ENCODE results near the gene EPS8L3. TPM values are rescaled to one million over a fixed set of nuclear protein-coding genes. Genes with fewer than 3 reads are reported as not detected.
"Not testable (repeated sequence)": the region's sequence is repeated elsewhere in the genome, so short reads cannot be mapped to it uniquely, and the experiment has no call there.

Gene EPS8L3
- total RNA-seq, 1 experiment from 2014 or later = not detected

GRCh38 chr1:109780982-109781381, 17.3 kb upstream of the EPS8L3 start:
- DNase-seq (ENCODE audit: low read depth) = no peak

GRCh38 chr1:109777980-109778625, 14.4 kb upstream of the EPS8L3 start:
- DNase-seq (ENCODE audit: low read depth) = no peak

GRCh38 chr1:109777436-109777835, 13.7 kb upstream of the EPS8L3 start:
- no peak for DNase-seq (ENCODE audit: low read depth)

GRCh38 chr1:109776911-109777310, 13.2 kb upstream of the EPS8L3 start:
- peak; percentile 78 for DNase-seq (ENCODE audit: low read depth)

GRCh38 chr1:109776206-109776835, 12.6 kb upstream of the EPS8L3 start:
- no peak for DNase-seq (ENCODE audit: low read depth)

GRCh38 chr1:109775398-109775797, 11.7 kb upstream of the EPS8L3 start:
- DNase-seq (ENCODE audit: low read depth) = no peak

GRCh38 chr1:109773900-109774485, 10.3 kb upstream of the EPS8L3 start:
- DNase-seq (ENCODE audit: low read depth) = no peak

- DNase-seq (ENCODE audit: low read depth) = peak; percentile 80
Observed at GRCh38 chr1:109773203-109773899, 9.6 kb upstream of the EPS8L3 start.

- DNase-seq (ENCODE audit: low read depth) = no peak
Observed at GRCh38 chr1:109772658-109773202, 9.0 kb upstream of the EPS8L3 start.

GRCh38 chr1:109771712-109772657, 8.3 kb upstream of the EPS8L3 start:
- DNase-seq (ENCODE audit: low read depth) = no peak

- no peak for DNase-seq (ENCODE audit: low read depth)
Observed at GRCh38 chr1:109770331-109771095, 6.8 kb upstream of the EPS8L3 start.

- peak; percentile 71 for DNase-seq (ENCODE audit: low read depth)
Observed at GRCh38 chr1:109769330-109770078, 5.8 kb upstream of the EPS8L3 start.

GRCh38 chr1:109768820-109769219, 5.1 kb upstream of the EPS8L3 start:
- no peak for DNase-seq (ENCODE audit: low read depth)

GRCh38 chr1:109768335-109768650, 4.6 kb upstream of the EPS8L3 start:
- no peak for DNase-seq (ENCODE audit: low read depth)

GRCh38 chr1:109767637-109768334, 4.1 kb upstream of the EPS8L3 start:
- DNase-seq (ENCODE audit: low read depth) = no peak

- not testable (repeated sequence) for DNase-seq (ENCODE audit: low read depth)
Observed at GRCh38 chr1:109766991-109767636, 3.4 kb upstream of the EPS8L3 start.

GRCh38 chr1:109765896-109766615, 2.3 kb upstream of the EPS8L3 start:
- no peak for DNase-seq (ENCODE audit: low read depth)

- no peak for DNase-seq (ENCODE audit: low read depth)
Observed at GRCh38 chr1:109765483-109765815, 1.7 kb upstream of the EPS8L3 start.

Measured in LHCN-M2 (cell line).